ENCODE results near the gene SV2C.

DNA sequence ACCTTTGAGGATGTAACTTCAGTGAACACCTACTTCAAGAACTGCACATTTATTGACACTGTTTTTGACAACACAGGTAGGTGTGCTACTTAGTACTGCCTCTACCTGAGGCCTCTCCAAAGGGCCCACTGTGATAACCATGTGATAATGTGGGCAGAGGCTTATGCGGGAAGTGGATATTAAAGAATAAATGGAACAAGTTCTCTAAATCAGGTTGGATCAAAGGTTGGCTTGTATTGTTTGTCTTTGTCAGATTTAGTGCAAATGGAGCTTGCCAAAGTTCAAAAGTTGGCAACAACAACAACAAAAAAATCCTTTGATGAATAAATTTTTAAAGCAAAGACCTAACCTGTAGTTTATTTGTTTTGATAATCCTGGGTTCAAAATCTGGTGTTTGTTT lies 215.7 kb downstream of the SV2C start:
- TF ChIP-seq, protein P1, sequence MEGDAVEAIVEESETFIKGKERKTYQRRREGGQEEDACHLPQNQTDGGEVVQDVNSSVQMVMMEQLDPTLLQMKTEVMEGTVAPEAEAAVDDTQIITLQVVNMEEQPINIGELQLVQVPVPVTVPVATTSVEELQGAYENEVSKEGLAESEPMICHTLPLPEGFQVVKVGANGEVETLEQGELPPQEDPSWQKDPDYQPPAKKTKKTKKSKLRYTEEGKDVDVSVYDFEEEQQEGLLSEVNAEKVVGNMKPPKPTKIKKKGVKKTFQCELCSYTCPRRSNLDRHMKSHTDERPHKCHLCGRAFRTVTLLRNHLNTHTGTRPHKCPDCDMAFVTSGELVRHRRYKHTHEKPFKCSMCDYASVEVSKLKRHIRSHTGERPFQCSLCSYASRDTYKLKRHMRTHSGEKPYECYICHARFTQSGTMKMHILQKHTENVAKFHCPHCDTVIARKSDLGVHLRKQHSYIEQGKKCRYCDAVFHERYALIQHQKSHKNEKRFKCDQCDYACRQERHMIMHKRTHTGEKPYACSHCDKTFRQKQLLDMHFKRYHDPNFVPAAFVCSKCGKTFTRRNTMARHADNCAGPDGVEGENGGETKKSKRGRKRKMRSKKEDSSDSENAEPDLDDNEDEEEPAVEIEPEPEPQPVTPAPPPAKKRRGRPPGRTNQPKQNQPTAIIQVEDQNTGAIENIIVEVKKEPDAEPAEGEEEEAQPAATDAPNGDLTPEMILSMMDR (conservative IDR thresholded peaks at IDR 0.05 in 1 of 2, IDR thresholded peaks at IDR 0.05 in 1 of 2; ENCODE audit: extremely low read depth in 1 of 2, insufficient read depth in 1 of 2, low read depth in 1 of 2, low read length in 2 of 2) = no peak
- no peak for TF ChIP-seq EZH2 (IDR thresholded peaks at IDR 0.05; ENCODE audit: borderline replicate concordance, low read length)

Data from mammary epithelial cell (primary cell).